G401 (cell line): Measurements from ENCODE around the gene GIPC3. TPM values are rescaled to one million over a fixed set of nuclear protein-coding genes. Genes with fewer than 3 reads are reported as not detected.
"Not testable (repeated sequence)": the region's sequence is repeated elsewhere in the genome, so short reads cannot be mapped to it uniquely, and the experiment has no call there.

ENCODE experiments used
- DNase-seq: peaks from one replicate; pipeline ENCODE4 v3.0.0-alpha.2; 2015; ENCODE audit warnings: low spot score
- in situ Hi-C: cut with HindIII; loops from 2 replicates; pipeline ENCODE4 v1.10.0; 2016; ENCODE audit warnings: low sequenced_read_pairs, mixed read lengths
- total RNA-seq: library from RNA; depleted of rRNA; stranded (reverse); fragments of >200 nt; shearing (Covaris generic); gene quantifications from 2 replicates; pipeline ENCODE4 v1.2.3, GENCODE V29; 2014

GIPC3 gene
- total RNA-seq, 1 experiment from 2014 or later, result not detected

GRCh38 chr19:3626473-3627350 is 41.4 kb downstream of the GIPC3 start, which contains the start of gene CACTIN:
Gene CACTIN, minus strand, starts transcription at chr19:3626790. Its CDS starts 28 bp downstream, at chr19:3626762.
- DNase-seq, result peak; percentile 98
- in situ Hi-C loops, result no loop called here

GRCh38 chr19:3627351-3627723 is 42.1 kb downstream of the GIPC3 start:
- in situ Hi-C loops, result no loop called here
- DNase-seq, result no peak

GRCh38 chr19:3628766-3629165 is 43.5 kb downstream of the GIPC3 start:
- in situ Hi-C loops, DNase-seq: not testable (repeated sequence)

GRCh38 chr19:3631053-3631861 is 46.0 kb downstream of the GIPC3 start:
- in situ Hi-C loops, result no loop called here
- DNase-seq, result no peak

GRCh38 chr19:3632098-3632497 is 46.8 kb downstream of the GIPC3 start:
- DNase-seq, result no peak
- in situ Hi-C loops, result no loop called here

GRCh38 chr19:3632739-3633558 is 47.7 kb downstream of the GIPC3 start:
- DNase-seq, result no peak
- in situ Hi-C loops, result no loop called here

GRCh38 chr19:3633559-3633988 is 48.3 kb downstream of the GIPC3 start:
- DNase-seq, result no peak
- in situ Hi-C loops, result no loop called here

GRCh38 chr19:3634496-3635045 is 49.3 kb downstream of the GIPC3 start:
- DNase-seq, result no peak
- in situ Hi-C loops, result no loop called here

GRCh38 chr19:3636506-3636905 is 51.2 kb downstream of the GIPC3 start:
- no peak for DNase-seq
- in situ Hi-C loops, result no loop called here

- in situ Hi-C loops, result no loop called here
- no peak for DNase-seq
Measured at GRCh38 chr19:3636962-3637361, 51.7 kb downstream of the GIPC3 start.

- in situ Hi-C loops, result no loop called here
- no peak for DNase-seq
Measured at GRCh38 chr19:3637621-3638020, 52.3 kb downstream of the GIPC3 start.

- in situ Hi-C loops, result no loop called here
- no peak for DNase-seq
Measured at GRCh38 chr19:3638208-3639193, 53.2 kb downstream of the GIPC3 start.

- DNase-seq, result no peak
- in situ Hi-C loops, result no loop called here
Measured at GRCh38 chr19:3639479-3639878, 54.2 kb downstream of the GIPC3 start.

- in situ Hi-C loops, result no loop called here
- DNase-seq, result no peak
Measured at GRCh38 chr19:3641515-3642269, 56.4 kb downstream of the GIPC3 start.

GRCh38 chr19:3642296-3642695 is 57.0 kb downstream of the GIPC3 start:
- in situ Hi-C loops, result no loop called here

More at GRCh38 chr19:3642296-3642695, 57.0 kb downstream of the GIPC3 start:
- DNase-seq, result no peak
